Loucy (cell line): Measurements from ENCODE around the gene ABTB2.

Experiments used
- H2AFZ ChIP-seq: fragments of 200-600 bp; sonication (generic); 2 replicates; pipeline ENCODE4 v1.6.0; 2016; ENCODE audit warnings: antibody characterized with exemption, mild to moderate bottlenecking, low read length, moderate library complexity
- H3F3A ChIP-seq: fragments of 200-600 bp; 2 replicates; pipeline ENCODE4 v1.6.0; 2016; ENCODE audit warnings: antibody characterized with exemption, low read depth, mild to moderate bottlenecking
- H3K27me3 ChIP-seq: fragments of 200-600 bp; sonication (generic); 2 replicates; pipeline ENCODE4 v1.6.1; 2014; ENCODE audit warnings: low read length, mild to moderate bottlenecking; ENCODE audit not compliant: insufficient read depth, poor library complexity, severe bottlenecking
- H3K36me3 ChIP-seq: fragments of 200-600 bp; sonication (generic); 2 replicates; pipeline ENCODE4 v1.6.1; 2016; ENCODE audit warnings: low read length; ENCODE audit not compliant: insufficient read depth
- H3K4me1 ChIP-seq: fragments of 200-600 bp; sonication (generic); 2 replicates; pipeline ENCODE4 v1.5.1; 2014; ENCODE audit warnings: low read length, mild to moderate bottlenecking; ENCODE audit not compliant: insufficient read depth, poor library complexity, severe bottlenecking
- H3K4me2 ChIP-seq: fragments of 200-600 bp; sonication (generic); 2 replicates; pipeline ENCODE4 v1.6.0; 2014; ENCODE audit warnings: antibody characterized with exemption, low read length, low read depth, mild to moderate bottlenecking; ENCODE audit not compliant: poor library complexity, severe bottlenecking
- H3K4me3 ChIP-seq: fragments of 200-600 bp; sonication (generic); 2 replicates; pipeline ENCODE4 v1.5.1; 2014; ENCODE audit warnings: low read length, mild to moderate bottlenecking, mixed read lengths; ENCODE audit not compliant: poor library complexity, severe bottlenecking
- H3K79me2 ChIP-seq: fragments of 200-600 bp; sonication (generic); 2 replicates; pipeline ENCODE4 v1.6.1; 2014; ENCODE audit warnings: low read length; ENCODE audit not compliant: insufficient read depth
- H3K9ac ChIP-seq: fragments of 200-600 bp; sonication (generic); 2 replicates; pipeline ENCODE4 v1.6.0; 2014; ENCODE audit warnings: mild to moderate bottlenecking, low read depth, low read length, moderate library complexity; ENCODE audit not compliant: poor library complexity, severe bottlenecking
- H3K9me2 ChIP-seq: fragments of 200-600 bp; sonication (generic); replicated peaks from 2 replicates; pipeline ENCODE4 v1.6.1; 2016; ENCODE audit warnings: low read depth, low read length, mixed read lengths
- H3K9me3 ChIP-seq: fragments of 200-600 bp; sonication (generic); 2 replicates; pipeline ENCODE4 v1.6.1; 2014; ENCODE audit warnings: mild to moderate bottlenecking, antibody characterized with exemption, low read length, low read depth; ENCODE audit not compliant: insufficient read depth
- H4K20me1 ChIP-seq: fragments of 200-600 bp; sonication (generic); 2 replicates; pipeline ENCODE4 v1.6.0; 2014; ENCODE audit warnings: antibody characterized with exemption, low read length, mild to moderate bottlenecking; ENCODE audit not compliant: insufficient read depth, poor library complexity, severe bottlenecking
- EZH2phosphoT487 ChIP-seq: fragments of 200-600 bp; IDR thresholded peaks from 2 replicates; pipeline ENCODE4 v1.6.1; 2018; ENCODE audit warnings: antibody characterized with exemption, mild to moderate bottlenecking, moderate library complexity, borderline replicate concordance
- TF ChIP-seq, protein P1 (sequence below): fragments of 200-600 bp; sonication (generic); conservative IDR thresholded peaks from 2 replicates; pipeline ENCODE4 v1.5.1; 2014; ENCODE audit warnings: mild to moderate bottlenecking, antibody characterized with exemption, low read length

ABTB2 gene

DNA sequence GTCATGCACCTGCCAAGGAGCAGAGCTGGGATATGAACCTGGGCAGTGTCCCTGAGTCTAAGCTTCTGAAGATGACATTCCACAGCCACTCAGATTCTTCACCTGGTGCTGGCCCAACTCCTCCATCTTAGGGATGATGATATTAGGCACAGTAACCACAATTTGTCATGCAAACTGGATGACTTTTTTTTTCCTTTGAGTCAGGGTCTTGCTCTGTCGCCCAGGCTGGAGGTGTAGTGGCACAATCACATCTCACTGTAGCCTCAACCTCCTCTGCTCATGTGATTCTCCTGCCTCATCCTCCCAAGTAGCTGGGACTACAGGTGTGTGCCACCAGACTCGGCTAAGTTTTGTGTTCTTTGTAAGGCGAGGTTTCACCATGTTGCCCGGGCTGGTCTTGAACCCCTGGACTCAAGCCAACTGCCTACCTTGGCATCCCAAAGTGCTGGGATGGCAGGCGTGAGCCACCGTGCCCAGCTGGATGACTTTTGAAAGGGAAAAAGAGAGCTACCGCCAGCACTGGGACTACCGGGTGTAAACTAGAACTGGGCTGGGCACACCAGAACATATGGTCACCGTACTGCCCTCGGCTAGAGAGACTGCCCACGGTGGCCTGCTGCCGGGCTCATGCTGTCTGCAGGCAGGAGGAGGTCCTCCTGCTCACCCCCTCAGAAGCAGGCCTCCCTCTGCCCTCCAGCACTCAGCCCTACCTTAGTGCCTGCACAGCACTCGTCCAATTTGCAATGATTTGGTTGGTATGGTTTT, 174.7 kb downstream of the ABTB2 start:
- no peaks in the 10 kb centered on the region for H3K9me3 ChIP-seq
- no peaks in the 10 kb centered on the region for H3K79me2 ChIP-seq
- H3K4me2 ChIP-seq = no peak overlapping the region
- no peak overlapping the region for H3K9ac ChIP-seq
- no peaks in the 10 kb centered on the region for H4K20me1 ChIP-seq
- TF ChIP-seq, protein P1, sequence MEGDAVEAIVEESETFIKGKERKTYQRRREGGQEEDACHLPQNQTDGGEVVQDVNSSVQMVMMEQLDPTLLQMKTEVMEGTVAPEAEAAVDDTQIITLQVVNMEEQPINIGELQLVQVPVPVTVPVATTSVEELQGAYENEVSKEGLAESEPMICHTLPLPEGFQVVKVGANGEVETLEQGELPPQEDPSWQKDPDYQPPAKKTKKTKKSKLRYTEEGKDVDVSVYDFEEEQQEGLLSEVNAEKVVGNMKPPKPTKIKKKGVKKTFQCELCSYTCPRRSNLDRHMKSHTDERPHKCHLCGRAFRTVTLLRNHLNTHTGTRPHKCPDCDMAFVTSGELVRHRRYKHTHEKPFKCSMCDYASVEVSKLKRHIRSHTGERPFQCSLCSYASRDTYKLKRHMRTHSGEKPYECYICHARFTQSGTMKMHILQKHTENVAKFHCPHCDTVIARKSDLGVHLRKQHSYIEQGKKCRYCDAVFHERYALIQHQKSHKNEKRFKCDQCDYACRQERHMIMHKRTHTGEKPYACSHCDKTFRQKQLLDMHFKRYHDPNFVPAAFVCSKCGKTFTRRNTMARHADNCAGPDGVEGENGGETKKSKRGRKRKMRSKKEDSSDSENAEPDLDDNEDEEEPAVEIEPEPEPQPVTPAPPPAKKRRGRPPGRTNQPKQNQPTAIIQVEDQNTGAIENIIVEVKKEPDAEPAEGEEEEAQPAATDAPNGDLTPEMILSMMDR = no peak
- TF ChIP-seq EZH2phosphoT487 = no peak
- H3K27me3 ChIP-seq = no peaks in the 10 kb centered on the region
- no peaks in the 10 kb centered on the region for H3F3A ChIP-seq
- H3K4me1 ChIP-seq = peaks cover 29% of the 10 kb centered on the region
- no peak overlapping the region for H2AFZ ChIP-seq
- no peaks in the 10 kb centered on the region for H3K9me2 ChIP-seq
- no peak overlapping the region for H3K4me3 ChIP-seq
- H3K36me3 ChIP-seq = no peaks in the 10 kb centered on the region

GRCh38 chr11:34182425-34182824, 175.4 kb downstream of the ABTB2 start:
- Histone ChIP-seq H3K79me2 (no peaks in the 10 kb centered on the region), H3K4me3 (no peak overlapping the region), H2AFZ (no peak overlapping the region), H3K9me2 (no peaks in the 10 kb centered on the region), H3K36me3 (no peaks in the 10 kb centered on the region), H3K9ac (no peak overlapping the region), H3K27me3 (no peaks in the 10 kb centered on the region), H3K4me2 (no peak overlapping the region), H3K4me1 (peaks cover 29% of the 10 kb centered on the region), H3K9me3 (no peaks in the 10 kb centered on the region), H4K20me1 (no peaks in the 10 kb centered on the region), H3F3A (no peaks in the 10 kb centered on the region)
- TF ChIP-seq, protein P1 = no peak
- TF ChIP-seq EZH2phosphoT487 = no peak

DNA sequence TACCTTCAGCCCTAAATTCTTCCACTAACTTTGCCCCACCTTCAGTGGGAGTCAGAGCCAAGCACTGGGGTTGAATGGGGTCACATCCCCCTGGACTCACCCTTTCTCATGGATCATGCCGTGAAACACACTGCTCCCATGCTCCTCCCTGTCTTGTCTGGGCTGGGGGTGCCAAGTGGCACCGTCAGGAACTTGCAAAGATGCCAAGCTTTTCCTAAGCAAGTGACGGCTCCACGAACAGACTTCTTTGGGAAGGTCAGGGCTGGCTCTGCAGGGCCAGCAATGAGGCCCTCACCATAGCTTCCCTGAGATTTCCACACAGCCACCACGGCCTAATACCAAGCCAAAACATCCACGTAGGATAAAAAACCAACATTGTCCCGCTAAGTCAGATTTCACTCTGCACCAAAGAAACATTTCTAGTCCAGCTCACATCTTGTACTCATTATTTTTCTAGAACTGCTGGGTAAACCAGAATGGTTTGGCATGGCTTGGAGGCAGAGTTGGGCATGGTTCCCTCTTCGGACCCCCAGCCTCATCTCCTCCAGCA, 175.9 kb downstream of the ABTB2 start:
- Histone ChIP-seq H3K79me2 (no peaks in the 10 kb centered on the region), H3K9ac (no peak overlapping the region), H3K9me2 (no peaks in the 10 kb centered on the region), H3K4me1 (peaks cover 29% of the 10 kb centered on the region), H2AFZ (no peak overlapping the region), H3K36me3 (no peaks in the 10 kb centered on the region), H3F3A (no peaks in the 10 kb centered on the region), H3K9me3 (no peaks in the 10 kb centered on the region), H3K4me3 (no peak overlapping the region), H3K27me3 (no peaks in the 10 kb centered on the region), H3K4me2 (no peak overlapping the region), H4K20me1 (no peaks in the 10 kb centered on the region)
- no peak for TF ChIP-seq EZH2phosphoT487
- TF ChIP-seq, protein P1 = no peak
